Gastrocnemius medialis (tissue), 4 donors: ENCODE results near the gene PEX5L.

Experiments used
- CTCF ChIP-seq, 5 experiments: fragments of 450-650 bp in 3 of 5; fragments of 200-600 bp in 2 of 5; sonication (generic) in 2 of 5; IDR thresholded peaks in 4 of 5; conservative IDR thresholded peaks in 1 of 5; 1 replicate in 4 of 5; 2 replicates in 1 of 5; pipeline ENCODE4 v1.5.1; 2016 to 2019; ENCODE audit warnings: antibody characterized with exemption in 5 of 5, mild to moderate bottlenecking in 3 of 5, moderate library complexity in 3 of 5
- POLR2A ChIP-seq, 2 donors: fragments of 450-650 bp; IDR thresholded peaks; one replicate each; pipeline ENCODE4 v1.6.1; 2017; ENCODE audit warnings: antibody characterized with exemption in 2 of 2, mild to moderate bottlenecking in 2 of 2, moderate library complexity in 2 of 2

GRCh38 chr3:179882292-179882691 lies 154.4 kb downstream of the PEX5L start:
- no peak for TF ChIP-seq POLR2A (IDR thresholded peaks at IDR 0.05)
- no peak for TF ChIP-seq CTCF (IDR thresholded peaks at IDR 0.05 in 4 of 5, conservative IDR thresholded peaks at IDR 0.05 in 1 of 5)
